ENCODE results near the gene CYP46A1.

CYP46A1 gene

GRCh38 chr14:99724939-99725773 lies 41.1 kb downstream of the CYP46A1 start:
- Histone ChIP-seq H3K9me3 (ENCODE audit: control insufficient read depth, low read length) (no peaks in the 10 kb centered on the region), H3K4me3 (ENCODE audit: extremely low read depth, insufficient read depth, low read length, poor library complexity, severe bottlenecking) (no peak overlapping the region), H3K27ac (ENCODE audit: low read depth, low read length, severe bottlenecking) (no peak overlapping the region), H3K4me1 (ENCODE audit: control insufficient read depth, insufficient read depth, low read length, poor library complexity, severe bottlenecking) (no peaks in the 10 kb centered on the region), H3K36me3 (ENCODE audit: control insufficient read depth, insufficient read depth, low read length) (no peaks in the 10 kb centered on the region)
- 95 to 96% methylated on average over 13 to 14 of the region's 15 CpGs for WGBS, 2 experiments (ENCODE audit: insufficient coverage in 2 of 2)

GRCh38 chr14:99725774-99726537 lies 41.9 kb downstream of the CYP46A1 start:
- H3K9me3 ChIP-seq (ENCODE audit: control insufficient read depth, low read length), result no peaks in the 10 kb centered on the region
- H3K36me3 ChIP-seq (ENCODE audit: control insufficient read depth, insufficient read depth, low read length), result no peaks in the 10 kb centered on the region
- H3K27ac ChIP-seq (ENCODE audit: low read depth, low read length, severe bottlenecking), result no peak overlapping the region
- 71 to 82% methylated on average over 14 to 15 of the region's 18 CpGs for WGBS, 2 experiments (ENCODE audit: insufficient coverage in 2 of 2)
- H3K4me3 ChIP-seq (ENCODE audit: extremely low read depth, insufficient read depth, low read length, poor library complexity, severe bottlenecking), result no peak overlapping the region
- no peaks in the 10 kb centered on the region for H3K4me1 ChIP-seq (ENCODE audit: control insufficient read depth, insufficient read depth, low read length, poor library complexity, severe bottlenecking)

- no peak overlapping the region for H3K27ac ChIP-seq (ENCODE audit: low read depth, low read length, severe bottlenecking)
- no peaks in the 10 kb centered on the region for H3K36me3 ChIP-seq (ENCODE audit: control insufficient read depth, insufficient read depth, low read length)
- no peaks in the 10 kb centered on the region for H3K9me3 ChIP-seq (ENCODE audit: control insufficient read depth, low read length)
- H3K4me3 ChIP-seq (ENCODE audit: extremely low read depth, insufficient read depth, low read length, poor library complexity, severe bottlenecking), result no peak overlapping the region
- WGBS, 2 experiments (ENCODE audit: insufficient coverage in 2 of 2), result 87 to 89% methylated on average over 9 to 21 of the region's 26 CpGs
- no peaks in the 10 kb centered on the region for H3K4me1 ChIP-seq (ENCODE audit: control insufficient read depth, insufficient read depth, low read length, poor library complexity, severe bottlenecking)
These were observed 42.5 kb downstream of the CYP46A1 start for GRCh38 chr14:99726538-99727095.

- WGBS, 2 experiments (ENCODE audit: insufficient coverage in 2 of 2), result 93 to 94% methylated on average over 24 to 25 of the region's 25 CpGs
- H3K4me3 ChIP-seq (ENCODE audit: extremely low read depth, insufficient read depth, low read length, poor library complexity, severe bottlenecking), result no peak overlapping the region
- no peaks in the 10 kb centered on the region for H3K36me3 ChIP-seq (ENCODE audit: control insufficient read depth, insufficient read depth, low read length)
- no peaks in the 10 kb centered on the region for H3K4me1 ChIP-seq (ENCODE audit: control insufficient read depth, insufficient read depth, low read length, poor library complexity, severe bottlenecking)
- no peaks in the 10 kb centered on the region for H3K9me3 ChIP-seq (ENCODE audit: control insufficient read depth, low read length)
- H3K27ac ChIP-seq (ENCODE audit: low read depth, low read length, severe bottlenecking), result no peak overlapping the region
These were observed 43.2 kb downstream of the CYP46A1 start for GRCh38 chr14:99727096-99727870.

GRCh38 chr14:99728231-99728920 lies 44.3 kb downstream of the CYP46A1 start:
- no peaks in the 10 kb centered on the region for H3K36me3 ChIP-seq (ENCODE audit: control insufficient read depth, insufficient read depth, low read length)
- no peaks in the 10 kb centered on the region for H3K9me3 ChIP-seq (ENCODE audit: control insufficient read depth, low read length)
- 87 to 88% methylated on average over 12 to 16 of the region's 16 CpGs for WGBS, 2 experiments (ENCODE audit: insufficient coverage in 2 of 2)
- no peaks in the 10 kb centered on the region for H3K4me1 ChIP-seq (ENCODE audit: control insufficient read depth, insufficient read depth, low read length, poor library complexity, severe bottlenecking)
- H3K4me3 ChIP-seq (ENCODE audit: extremely low read depth, insufficient read depth, low read length, poor library complexity, severe bottlenecking), result no peak overlapping the region
- H3K27ac ChIP-seq (ENCODE audit: low read depth, low read length, severe bottlenecking), result no peak overlapping the region

GRCh38 chr14:99728981-99729451 lies 44.9 kb downstream of the CYP46A1 start:
- Histone ChIP-seq H3K4me1 (ENCODE audit: control insufficient read depth, insufficient read depth, low read length, poor library complexity, severe bottlenecking) (no peaks in the 10 kb centered on the region), H3K27ac (ENCODE audit: low read depth, low read length, severe bottlenecking) (no peak overlapping the region), H3K9me3 (ENCODE audit: control insufficient read depth, low read length) (no peaks in the 10 kb centered on the region), H3K4me3 (ENCODE audit: extremely low read depth, insufficient read depth, low read length, poor library complexity, severe bottlenecking) (no peak overlapping the region), H3K36me3 (ENCODE audit: control insufficient read depth, insufficient read depth, low read length) (no peaks in the 10 kb centered on the region)
- WGBS, 2 experiments (ENCODE audit: insufficient coverage in 2 of 2), result 79 to 88% methylated on average over 2 to 4 of the region's 4 CpGs

GRCh38 chr14:99729991-99730875 lies 46.1 kb downstream of the CYP46A1 start:
- peak overlapping the region; percentile 16 for H3K27ac ChIP-seq (ENCODE audit: low read depth, low read length, severe bottlenecking)
- H3K36me3 ChIP-seq (ENCODE audit: control insufficient read depth, insufficient read depth, low read length), result no peaks in the 10 kb centered on the region
- H3K4me3 ChIP-seq (ENCODE audit: extremely low read depth, insufficient read depth, low read length, poor library complexity, severe bottlenecking), result peak overlapping the region; percentile 49
- H3K4me1 ChIP-seq (ENCODE audit: control insufficient read depth, insufficient read depth, low read length, poor library complexity, severe bottlenecking), result no peaks in the 10 kb centered on the region
- no peaks in the 10 kb centered on the region for H3K9me3 ChIP-seq (ENCODE audit: control insufficient read depth, low read length)
- WGBS, 2 experiments (ENCODE audit: insufficient coverage in 2 of 2), result 1 to 5% methylated on average over 51 to 68 of the region's 75 CpGs

GRCh38 chr14:99730876-99731546 lies 46.9 kb downstream of the CYP46A1 start:
- Histone ChIP-seq H3K36me3 (ENCODE audit: control insufficient read depth, insufficient read depth, low read length) (no peaks in the 10 kb centered on the region), H3K27ac (ENCODE audit: low read depth, low read length, severe bottlenecking) (peak overlapping the region; percentile 16), H3K4me1 (ENCODE audit: control insufficient read depth, insufficient read depth, low read length, poor library complexity, severe bottlenecking) (no peaks in the 10 kb centered on the region), H3K4me3 (ENCODE audit: extremely low read depth, insufficient read depth, low read length, poor library complexity, severe bottlenecking) (peak overlapping the region; percentile 49), H3K9me3 (ENCODE audit: control insufficient read depth, low read length) (no peaks in the 10 kb centered on the region)
- 77 to 93% methylated on average over 6 to 8 of the region's 13 CpGs for WGBS, 2 experiments (ENCODE audit: insufficient coverage in 2 of 2)

Data from mesodermal cell (in vitro differentiated cells).